HCT116 (cell line): ENCODE data around the gene FAM184A. TPM values are rescaled to one million over a fixed set of nuclear protein-coding genes. Genes with fewer than 3 reads are reported as not detected.

ENCODE experiments used
- ATAC-seq: fragments of 200-7000 bp; cut with Tn5 transposase; 2 replicates; pipeline ENCODE4 v1.9.1; 2020; ENCODE audit warnings: mild to moderate bottlenecking, moderate library complexity
- BruUV-seq: library from RNA; stranded (reverse); fragments of 400-500 nt; replicated peaks from 2 replicates; lab custom pipeline; 2021; lab: Mats Ljungman, UMichigan
- CTCF ChIA-PET: fragments of 300-600 bp; sonication (Branson Sonifier 250); formaldehyde crosslinking; loops from one replicate; lab custom pipeline; 2021; ENCODE audit warnings: antibody characterized with exemption; lab: Charles Lee
- POLR2A ChIA-PET: fragments of 300-600, 350-600 bp; sonication (Branson Sonifier 250); formaldehyde crosslinking; loops from one replicate; lab custom pipeline; 2021; ENCODE audit warnings: antibody characterized with exemption; lab: Charles Lee
- RAD21 ChIA-PET, 2 experiments: fragments of 300-600 bp; sonication (Branson Sonifier 250); formaldehyde crosslinking; loops; one replicate each; lab custom pipeline; 2023; ENCODE audit warnings: low total read pairs in 2 of 2; ENCODE audit not compliant: uncharacterized antibody in 2 of 2, unreplicated experiment in 2 of 2, low non-redundant PET in 1 of 2; lab: Charles Lee
- DNase-seq: peaks from one replicate; pipeline ENCODE4 v3.0.0-alpha.2; 2010; ENCODE audit warnings: low read depth, low spot score
- H2AFZ ChIP-seq: fragments of 200-600 bp; shearing (Covaris generic), sonication (generic); 2 replicates; pipeline ENCODE4 v1.6.1; 2017; ENCODE audit warnings: low read depth, mixed run types, mixed read lengths, antibody characterized with exemption, low read length; ENCODE audit not compliant: poor library complexity, severe bottlenecking
- H3K27ac ChIP-seq: 2 replicates; pipeline ENCODE4 v1.5.1; 2012; ENCODE audit warnings: low read depth, low read length
- H3K27me3 ChIP-seq: fragments of 200-600 bp; sonication (generic); 2 replicates; pipeline ENCODE4 v1.6.1; 2016; ENCODE audit warnings: mixed run types, low read length, mixed read lengths; ENCODE audit not compliant: insufficient read depth
- H3K36me3 ChIP-seq, 2 experiments: fragments of 200-500 bp in 1 of 2; fragments of 200-600 bp in 1 of 2; sonication (Bioruptor generic) in 1 of 2; sonication (generic) in 1 of 2; 2 replicates each; pipeline versions ENCODE4 v1.5.1 to v1.6.1; 2014 to 2016; ENCODE audit warnings: low read length in 2 of 2, inconsistent platforms in 1 of 2, mixed read lengths in 1 of 2, mixed run types in 1 of 2; ENCODE audit not compliant: insufficient read depth in 2 of 2, control insufficient read depth in 1 of 2
- H3K4me1 ChIP-seq, 2 experiments: fragments of 200-600 bp in 1 of 2; sonication (generic) in 1 of 2; 2 replicates each; pipeline versions ENCODE4 v1.5.1 to v1.6.1; 2012 to 2017; ENCODE audit warnings: low read length in 2 of 2, inconsistent platforms in 1 of 2, mild to moderate bottlenecking in 1 of 2, mixed read lengths in 1 of 2, mixed run types in 1 of 2, moderate library complexity in 1 of 2; ENCODE audit not compliant: insufficient read depth in 2 of 2, control insufficient read depth in 1 of 2
- H3K4me2 ChIP-seq: fragments of 200-600 bp; sonication (generic); 2 replicates; pipeline ENCODE4 v1.6.1; 2017; ENCODE audit warnings: mixed run types, low read length, mixed read lengths
- H3K4me3 ChIP-seq, 2 experiments: fragments of 200-600 bp in 1 of 2; sonication (generic) in 1 of 2; replicated peaks in 1 of 2; 2 replicates each; pipeline ENCODE4 v1.5.1; 2011 to 2016; ENCODE audit warnings: low read length in 2 of 2, control low read depth in 1 of 2, low read depth in 1 of 2, mild to moderate bottlenecking in 1 of 2, mixed read lengths in 1 of 2, mixed run types in 1 of 2
- H3K79me2 ChIP-seq: fragments of 200-600 bp; sonication (generic); 2 replicates; pipeline ENCODE4 v1.6.1; 2017; ENCODE audit warnings: mild to moderate bottlenecking, mixed run types, low read length, moderate library complexity, mixed read lengths; ENCODE audit not compliant: insufficient read depth
- H3K9ac ChIP-seq: fragments of 200-600 bp; sonication (generic); 2 replicates; pipeline ENCODE4 v1.6.1; 2016; ENCODE audit warnings: low read length, mixed read lengths
- H3K9me2 ChIP-seq: fragments of 200-600 bp; sonication (generic), shearing (Covaris generic); 2 replicates; pipeline ENCODE4 v1.6.1; 2017; ENCODE audit warnings: mixed run types, mild to moderate bottlenecking, moderate library complexity; ENCODE audit not compliant: insufficient read depth
- H3K9me3 ChIP-seq, 2 experiments: fragments of 200-500 bp in 1 of 2; fragments of 200-600 bp in 1 of 2; sonication (Bioruptor generic) in 1 of 2; sonication (generic) in 1 of 2; 2 replicates each; pipeline ENCODE4 v1.6.1; 2014 to 2017; ENCODE audit warnings: low read length in 2 of 2, mixed read lengths in 2 of 2, inconsistent platforms in 1 of 2, low read depth in 1 of 2, mild to moderate bottlenecking in 1 of 2, mixed run types in 1 of 2, moderate library complexity in 1 of 2; ENCODE audit not compliant: control insufficient read depth in 1 of 2, insufficient read depth in 1 of 2
- H4K20me1 ChIP-seq: fragments of 200-600 bp; sonication (generic), shearing (Covaris generic); 2 replicates; pipeline ENCODE4 v1.6.1; 2017; ENCODE audit warnings: mixed run types, mild to moderate bottlenecking, moderate library complexity; ENCODE audit not compliant: insufficient read depth
- ATF3 ChIP-seq: IDR thresholded peaks from 2 replicates; pipeline ENCODE4 v1.6.1; 2012
- CBX3 ChIP-seq: IDR thresholded peaks from 2 replicates; pipeline ENCODE4 v1.6.1; 2012; ENCODE audit warnings: low read depth
- CEBPB ChIP-seq: IDR thresholded peaks from 2 replicates; pipeline ENCODE4 v1.6.1; 2012; ENCODE audit warnings: low read depth
- EGR1 ChIP-seq: IDR thresholded peaks from 2 replicates; pipeline ENCODE4 v1.6.1; 2012; ENCODE audit warnings: low read depth
- ELF1 ChIP-seq: IDR thresholded peaks from 2 replicates; pipeline ENCODE4 v1.6.1; 2012; ENCODE audit warnings: low read depth, borderline replicate concordance
- JUND ChIP-seq: IDR thresholded peaks from 2 replicates; pipeline ENCODE4 v1.6.1; 2012
- POLR2A ChIP-seq: IDR thresholded peaks from 2 replicates; pipeline ENCODE4 v1.7.0; 2011; ENCODE audit warnings: borderline replicate concordance; ENCODE audit not compliant: insufficient read depth, insufficient read length; ENCODE audit errors: extremely low read depth
- POLR2AphosphoS5 ChIP-seq: IDR thresholded peaks from 2 replicates; pipeline ENCODE4 v1.6.1; 2011; ENCODE audit warnings: mild to moderate bottlenecking, low read depth, low read length, moderate library complexity
- REST ChIP-seq: IDR thresholded peaks from 2 replicates; pipeline ENCODE4 v1.6.1; 2012; ENCODE audit warnings: low read depth
- SIN3A ChIP-seq: IDR thresholded peaks from 2 replicates; pipeline ENCODE4 v1.6.1; 2012; ENCODE audit warnings: low read depth
- SP1 ChIP-seq: IDR thresholded peaks from 2 replicates; pipeline ENCODE4 v1.6.1; 2012; ENCODE audit warnings: low read depth
- TCF7L2 ChIP-seq: IDR thresholded peaks from 2 replicates; pipeline ENCODE4 v1.7.0; 2011; ENCODE audit warnings: borderline replicate concordance, inconsistent platforms; ENCODE audit not compliant: insufficient read depth, insufficient read length; ENCODE audit errors: extremely low read depth
- YY1 ChIP-seq: IDR thresholded peaks from 2 replicates; pipeline ENCODE4 v1.6.1; 2011; ENCODE audit warnings: low read length, low read depth, moderate library complexity, mild to moderate bottlenecking; ENCODE audit not compliant: insufficient replicate concordance; ENCODE audit errors: extremely low read depth
- ZNF274 ChIP-seq: fragments of 200-500 bp; sonication (Bioruptor generic); IDR thresholded peaks from 2 replicates; pipeline ENCODE4 v1.6.1; 2014; ENCODE audit warnings: mild to moderate bottlenecking, low read depth, low read length, inconsistent platforms
- intact Hi-C: fragments of 100-400 bp; cut with micrococcal nuclease; formaldehyde crosslinking; loops from 2 replicates; pipeline ENCODE4 v1.10.0; 2022
- total RNA-seq: library from RNA; stranded (reverse); gene quantifications from one replicate; pipeline ENCODE4 v1.2.1, GENCODE V29; 2021; ENCODE audit not compliant: unreplicated experiment

The FAM184A gene
- total RNA-seq, 1 experiment from 2014 or later = 2.4 TPM

- Histone ChIP-seq H3K27me3 (no peaks in the 10 kb centered on the region), H3K4me1 (peaks cover 0 to 18% of the 10 kb centered on the region in 2 experiments; a peak in 1 of 4 replicates), H3K9me3 (no peaks in the 10 kb centered on the region), H3K9ac (no peak overlapping the region), H3K4me3 (no peak overlapping the region), H3K4me2 (no peak overlapping the region), H4K20me1 (no peaks in the 10 kb centered on the region), H2AFZ (no peak overlapping the region), H3K79me2 (no peaks in the 10 kb centered on the region), H3K36me3 (no peaks in the 10 kb centered on the region), H3K27ac (no peak overlapping the region), H3K9me2 (no peaks in the 10 kb centered on the region)
- ChIA-PET CTCF (no interaction called here), RAD21 (no interaction called here), POLR2A (no interaction called here)
- intact Hi-C loops = no loop called here
- DNase-seq (no peak), ATAC-seq (no peak)
- no TSS peak for BruUV-seq
- TF ChIP-seq SIN3A = no peak
- TF ChIP-seq CBX3 = no peak
- TF ChIP-seq ZNF274 = no peak
These were observed 2.3 kb downstream of the FAM184A start for GRCh38 chr6:119076173-119076572.

DNA sequence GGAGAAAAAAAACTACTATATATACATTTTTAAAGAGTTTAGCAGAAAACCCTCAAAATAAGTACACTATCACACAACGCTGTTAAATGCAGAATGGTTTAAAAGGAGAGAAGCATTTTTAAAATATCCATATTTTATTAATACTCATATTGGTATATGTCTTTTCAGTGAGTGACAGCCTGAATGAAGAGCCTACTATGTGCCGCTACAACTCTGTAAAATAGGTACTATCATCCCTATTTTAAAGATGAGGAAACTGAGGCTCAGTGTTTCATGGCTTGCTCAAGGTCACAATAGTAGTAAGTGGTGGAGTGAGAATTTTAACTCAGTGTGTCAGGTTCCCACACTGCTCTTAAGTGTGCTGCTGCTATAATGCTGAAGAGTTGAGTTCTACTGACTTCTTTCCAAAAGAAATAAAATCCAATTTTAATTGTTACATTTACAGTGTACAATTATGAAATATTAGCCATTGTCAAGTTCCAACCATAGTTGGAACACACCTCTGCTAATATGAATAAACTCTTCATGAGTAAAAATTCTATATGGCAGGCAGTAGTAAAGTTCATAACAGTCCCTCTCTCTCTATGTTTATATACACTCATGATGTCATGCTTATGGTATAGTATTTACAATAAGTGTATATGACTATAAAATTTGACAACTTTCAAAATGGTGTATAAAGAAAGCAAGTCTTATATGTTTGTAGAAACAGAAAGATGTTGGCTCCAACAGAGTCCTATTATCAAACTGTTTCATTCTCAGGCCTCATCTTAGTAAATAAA lies 3.1 kb downstream of the FAM184A start:
- Histone ChIP-seq H3K36me3 (no peaks in the 10 kb centered on the region), H2AFZ (no peak overlapping the region), H3K27me3 (no peaks in the 10 kb centered on the region), H3K4me2 (no peak overlapping the region), H3K79me2 (no peaks in the 10 kb centered on the region), H3K4me1 (peaks cover 0 to 18% of the 10 kb centered on the region in 2 experiments; a peak in 1 of 4 replicates), H3K9me2 (no peaks in the 10 kb centered on the region), H3K9me3 (no peaks in the 10 kb centered on the region), H3K27ac (no peak overlapping the region), H3K4me3 (no peak overlapping the region), H3K9ac (no peak overlapping the region), H4K20me1 (no peaks in the 10 kb centered on the region)
- ChIA-PET RAD21 (no interaction called here), CTCF (interaction anchor here (1.4 kb wide), 1 partner anchor 35 kb away, joined by 3 read pairs; no protein-coding TSS in a partner anchor), POLR2A (no interaction called here)
- no peak for DNase-seq
- no TSS peak for BruUV-seq
- TF ChIP-seq TCF7L2 (no peak), YY1 (no peak), POLR2AphosphoS5 (no peak), CEBPB (no peak), EGR1 (no peak), REST (no peak), ATF3 (no peak), POLR2A (no peak), ELF1 (no peak), JUND (no peak), SP1 (no peak), ZNF274 (no peak), SIN3A (no peak)
- ATAC-seq = no peak
- intact Hi-C loops = no loop called here
